Sigmoid colon (tissue), 7 donors: ENCODE results near the gene UPK3A. TPM values are rescaled to one million over a fixed set of nuclear protein-coding genes. Genes with fewer than 3 reads are reported as not detected.

Experiments used
- DNase-seq: peaks from one replicate; pipeline ENCODE4 v3.0.0-alpha.2; 2019
- H3K27ac ChIP-seq, 4 donors: fragments of 200-600 bp; sonication (generic); one replicate each; pipeline ENCODE4 v1.5.1; 2016 to 2019; ENCODE audit warnings: mild to moderate bottlenecking in 1 of 4
- H3K27me3 ChIP-seq, 3 donors: fragments of 200-600 bp; sonication (generic); one replicate each; pipeline ENCODE4 v1.5.1; 2019; ENCODE audit warnings: mild to moderate bottlenecking in 1 of 3
- H3K36me3 ChIP-seq, 4 donors: fragments of 200-600 bp; sonication (generic); one replicate each; pipeline ENCODE4 v1.5.1; 2016 to 2019
- H3K4me1 ChIP-seq, 4 donors: fragments of 200-600 bp; sonication (generic); one replicate each; pipeline ENCODE4 v1.5.1; 2017 to 2019
- H3K4me3 ChIP-seq, 4 donors: fragments of 200-600 bp; sonication (generic); one replicate each; pipeline ENCODE4 v1.5.1; 2017 to 2019; ENCODE audit warnings: mild to moderate bottlenecking in 2 of 4, moderate library complexity in 1 of 4
- H3K9me3 ChIP-seq, 4 donors: fragments of 200-600 bp in 3 of 4; sonication (generic) in 3 of 4; one replicate each; pipeline versions ENCODE4 v1.5.1 to v1.6.1; 2013 to 2019
- CTCF ChIP-seq, 4 experiments: fragments of 450-650 bp in 3 of 4; fragments of 200-600 bp in 1 of 4; IDR thresholded peaks; one replicate each; pipeline ENCODE4 v1.5.1; 2016 to 2019; ENCODE audit warnings: antibody characterized with exemption in 4 of 4, mild to moderate bottlenecking in 3 of 4, moderate library complexity in 2 of 4
- EP300 ChIP-seq, 4 donors: sonication (generic); formaldehyde crosslinking; IDR thresholded peaks; one replicate each; pipeline ENCODE4 v1.6.1; 2017; ENCODE audit warnings: antibody characterized with exemption in 4 of 4
- POLR2A ChIP-seq, 2 donors: fragments of 450-650 bp; IDR thresholded peaks; one replicate each; pipeline ENCODE4 v1.6.1; 2016; ENCODE audit warnings: antibody characterized with exemption in 2 of 2, mild to moderate bottlenecking in 2 of 2, moderate library complexity in 2 of 2
- POLR2AphosphoS5 ChIP-seq, 4 donors: sonication (generic); formaldehyde crosslinking; IDR thresholded peaks; one replicate each; pipeline ENCODE4 v1.6.1; 2017; ENCODE audit warnings: antibody characterized with exemption in 4 of 4
- WGBS, 2 donors: extraction: QIAGEN DNeasy Blood & Tissue Kit; methylation state at CpG; one replicate each; pipeline ENCODE4 v1.1.7; 2013; 5-methylcytosine and 5-hydroxymethylcytosine counted together
- intact Hi-C: fragments of 100-400 bp; cut with DNase I; formaldehyde crosslinking; loops from one replicate; pipeline ENCODE4 v1.15.1; 2023
- polyA plus RNA-seq, 3 donors: library from polyadenylated mRNA; stranded (reverse); fragments of 200-250 nt; gene quantifications; one replicate each; pipeline ENCODE4 v1.2.3, GENCODE V29; 2013
- total RNA-seq, 4 donors: library from RNA; depleted of rRNA; stranded (reverse); fragments of >200 nt; gene quantifications; one replicate each; pipeline ENCODE4 v1.1.0, GENCODE V29; 2016
- donor health status: healthy with polysubstance abuse.
- donor health status: Bipolar disorder and iron deficiency.
- donor health status: healthy.

The UPK3A gene
- total and polyA plus RNA-seq, 7 donors: 0.98 TPM; not detected in 6

- intact Hi-C loops: loop anchor here (5.0 kb wide), 1 partner anchor 125 kb away; no protein-coding TSS in a partner anchor
- TF ChIP-seq POLR2A (IDR thresholded peaks at IDR 0.05) (no peak), EP300 (IDR thresholded peaks at IDR 0.05) (no peak), POLR2AphosphoS5 (IDR thresholded peaks at IDR 0.05) (no peak), CTCF (IDR thresholded peaks at IDR 0.05) (no peak)
- DNase-seq: no peak
- 89 to 91% methylated on average over 8 of the region's 8 CpGs for WGBS, 2 donors
- Histone ChIP-seq H3K4me3 (no peak overlapping the region), H3K27me3 (no peaks in the 10 kb centered on the region), H3K4me1 (peaks cover 0 to 27% (median 22%) of the 10 kb centered on the region in 4 donors), H3K9me3 (no peaks in the 10 kb centered on the region), H3K27ac (no peak overlapping the region), H3K36me3 (no peaks in the 10 kb centered on the region)
Observed at GRCh38 chr22:45312415-45312814, 27.7 kb downstream of the UPK3A start.

GRCh38 chr22:45312856-45313255, 28.1 kb downstream of the UPK3A start:
- peaks cover 0 to 31% (median 27%) of the 10 kb centered on the region in 4 donors for H3K4me1 ChIP-seq
- H3K27me3 ChIP-seq: no peaks in the 10 kb centered on the region
- H3K36me3 ChIP-seq: no peaks in the 10 kb centered on the region
- H3K27ac ChIP-seq: no peak overlapping the region
- TF ChIP-seq CTCF (IDR thresholded peaks at IDR 0.05) (no peak), POLR2A (IDR thresholded peaks at IDR 0.05) (no peak), POLR2AphosphoS5 (IDR thresholded peaks at IDR 0.05) (no peak), EP300 (IDR thresholded peaks at IDR 0.05) (no peak)
- intact Hi-C loops: loop anchor here (5.0 kb wide), 1 partner anchor 124 kb away; no protein-coding TSS in a partner anchor
- DNase-seq: no peak
- H3K4me3 ChIP-seq: no peak overlapping the region
- WGBS, 2 donors: 65 to 77% methylated on average over 4 of the region's 4 CpGs
- H3K9me3 ChIP-seq: no peaks in the 10 kb centered on the region

- 43 to 69% methylated on average over 8 of the region's 8 CpGs for WGBS, 2 donors
- intact Hi-C loops: loop anchor here (5.0 kb wide), 1 partner anchor 123 kb away; no protein-coding TSS in a partner anchor
- Histone ChIP-seq H3K27ac (no peak overlapping the region), H3K4me3 (no peak overlapping the region), H3K27me3 (no peaks in the 10 kb centered on the region), H3K4me1 (peaks cover 0 to 40% (median 35%) of the 10 kb centered on the region in 4 donors), H3K9me3 (no peaks in the 10 kb centered on the region), H3K36me3 (no peaks in the 10 kb centered on the region)
- TF ChIP-seq POLR2AphosphoS5 (IDR thresholded peaks at IDR 0.05) (no peak), POLR2A (IDR thresholded peaks at IDR 0.05) (no peak)
- no peak for DNase-seq
Observed at GRCh38 chr22:45314054-45314721, 29.4 kb downstream of the UPK3A start.

GRCh38 chr22:45314786-45315185, 30.0 kb downstream of the UPK3A start:
- no peaks in the 10 kb centered on the region for H3K27me3 ChIP-seq
- H3K27ac ChIP-seq: no peak overlapping the region
- no peak for DNase-seq
- intact Hi-C loops: loop anchor here (5.0 kb wide), 2 partner anchors 123 to 238 kb away; no protein-coding TSS in a partner anchor
- no peak overlapping the region for H3K4me3 ChIP-seq
- no peaks in the 10 kb centered on the region for H3K9me3 ChIP-seq
- TF ChIP-seq POLR2A (IDR thresholded peaks at IDR 0.05): no peak
- no peak for TF ChIP-seq POLR2AphosphoS5 (IDR thresholded peaks at IDR 0.05)
- no peak for TF ChIP-seq CTCF (IDR thresholded peaks at IDR 0.05)
- TF ChIP-seq EP300 (IDR thresholded peaks at IDR 0.05): no peak
- WGBS, 2 donors: 71 to 89% methylated on average over 6 of the region's 6 CpGs
- H3K36me3 ChIP-seq: no peaks in the 10 kb centered on the region
- peaks cover 0 to 45% (median 39%) of the 10 kb centered on the region in 4 donors for H3K4me1 ChIP-seq

- 90 to 92% methylated on average over 9 of the region's 9 CpGs for WGBS, 2 donors
- Histone ChIP-seq H3K36me3 (no peaks in the 10 kb centered on the region), H3K4me3 (no peak overlapping the region), H3K4me1 (peaks cover 0 to 32% (median 28%) of the 10 kb centered on the region in 4 donors), H3K27ac (peak overlapping the region; percentile 81 to 92 (median 90)), H3K27me3 (no peaks in the 10 kb centered on the region), H3K9me3 (no peaks in the 10 kb centered on the region)
- TF ChIP-seq EP300 (IDR thresholded peaks at IDR 0.05): no peak
- no peak for TF ChIP-seq POLR2AphosphoS5 (IDR thresholded peaks at IDR 0.05)
- no peak for TF ChIP-seq CTCF (IDR thresholded peaks at IDR 0.05)
- TF ChIP-seq POLR2A (IDR thresholded peaks at IDR 0.05): no peak
- no peak for DNase-seq
- intact Hi-C loops: loop anchor here (5.0 kb wide), 1 partner anchor 235 kb away; no protein-coding TSS in a partner anchor
Observed at GRCh38 chr22:45316796-45317526, 32.2 kb downstream of the UPK3A start.
